Neuronal stem cell (in vitro differentiated cells): ENCODE data around the gene TTC16.
"Not testable (repeated sequence)": the region's sequence is repeated elsewhere in the genome, so short reads cannot be mapped to it uniquely, and the experiment has no call there.

Experiments
- DNase-seq: peaks from one replicate; pipeline ENCODE4 v3.0.0-alpha.2; 2013; ENCODE audit warnings: low spot score
- H2AFZ ChIP-seq: one replicate; pipeline ENCODE4 v1.6.1; 2013; ENCODE audit warnings: mild to moderate bottlenecking, low read length, inconsistent platforms
- H2AK5ac ChIP-seq: 2 replicates; pipeline ENCODE4 v1.6.1; 2013; ENCODE audit warnings: low read depth, mild to moderate bottlenecking, inconsistent platforms, low read length, moderate library complexity, mixed read lengths
- H2BK120ac ChIP-seq: 2 replicates; pipeline ENCODE4 v1.6.1; 2013; ENCODE audit warnings: low read depth, mild to moderate bottlenecking, inconsistent platforms, low read length, moderate library complexity, mixed read lengths
- H2BK12ac ChIP-seq: one replicate; pipeline ENCODE4 v1.6.1; 2013; ENCODE audit warnings: low read length, inconsistent platforms
- H2BK15ac ChIP-seq: 2 replicates; pipeline ENCODE4 v1.6.1; 2013; ENCODE audit warnings: mild to moderate bottlenecking, low read length, inconsistent platforms, mixed read lengths
- H2BK5ac ChIP-seq: one replicate; pipeline ENCODE4 v1.6.1; 2013; ENCODE audit warnings: inconsistent platforms, mild to moderate bottlenecking, low read length, moderate library complexity
- H3K14ac ChIP-seq: one replicate; pipeline ENCODE4 v1.6.1; 2013; ENCODE audit warnings: low read length, inconsistent platforms
- H3K18ac ChIP-seq: 2 replicates; pipeline ENCODE4 v1.6.1; 2013; ENCODE audit warnings: low read length, inconsistent platforms
- H3K23ac ChIP-seq: 2 replicates; pipeline ENCODE4 v1.6.1; 2013; ENCODE audit warnings: low read depth, mild to moderate bottlenecking, mixed read lengths, low read length, inconsistent platforms; ENCODE audit not compliant: poor library complexity
- H3K27ac ChIP-seq: replicated peaks from 3 replicates; pipeline ENCODE4 v1.5.1; 2013; ENCODE audit warnings: low read length, inconsistent platforms
- H3K27me3 ChIP-seq, 3 experiments: 2 replicates each; pipeline ENCODE4 v1.6.1; 2013; ENCODE audit warnings: low read length in 3 of 3, mild to moderate bottlenecking in 2 of 3, inconsistent platforms in 1 of 3, low read depth in 1 of 3, mixed read lengths in 1 of 3, moderate library complexity in 1 of 3; ENCODE audit not compliant: control insufficient read depth in 3 of 3, insufficient read depth in 3 of 3
- H3K36me3 ChIP-seq, 2 donors: replicated peaks in 1 of 2; 2 replicates each; pipeline ENCODE4 v1.6.1; 2013; ENCODE audit warnings: low read length in 2 of 2; ENCODE audit not compliant: control insufficient read depth in 2 of 2, insufficient read depth in 2 of 2
- H3K4ac ChIP-seq: 2 replicates; pipeline ENCODE4 v1.6.1; 2013; ENCODE audit warnings: inconsistent platforms, mild to moderate bottlenecking, low read length, moderate library complexity
- H3K4me1 ChIP-seq, 2 donors: 1 replicate in 1 of 2; 2 replicates in 1 of 2; pipeline ENCODE4 v1.6.1; 2013; ENCODE audit warnings: low read length in 2 of 2, low read depth in 1 of 2; ENCODE audit not compliant: control insufficient read depth in 2 of 2, insufficient read depth in 1 of 2
- H3K4me2 ChIP-seq: one replicate; pipeline ENCODE4 v1.6.1; 2013; ENCODE audit warnings: mild to moderate bottlenecking, low read length, inconsistent platforms; ENCODE audit not compliant: insufficient read depth, poor library complexity, severe bottlenecking
- H3K4me3 ChIP-seq, 2 donors: 2 replicates each; pipeline ENCODE4 v1.5.1; 2013; ENCODE audit warnings: low read length in 2 of 2, mild to moderate bottlenecking in 2 of 2, inconsistent platforms in 1 of 2, moderate library complexity in 1 of 2
- H3K79me1 ChIP-seq: one replicate; pipeline ENCODE4 v1.6.1; 2013; ENCODE audit warnings: low read depth, mild to moderate bottlenecking, inconsistent platforms, low read length, moderate library complexity
- H3K9ac ChIP-seq: one replicate; pipeline ENCODE4 v1.6.1; 2013; ENCODE audit warnings: mild to moderate bottlenecking, low read depth, low read length, inconsistent platforms; ENCODE audit not compliant: poor library complexity
- H3K9me3 ChIP-seq, 2 donors: replicated peaks in 1 of 2; 2 replicates each; pipeline versions ENCODE3 to v1.6.1; 2013; ENCODE audit warnings: low read length in 2 of 2, mild to moderate bottlenecking in 2 of 2, inconsistent platforms in 1 of 2, low read depth in 1 of 2, mixed read lengths in 1 of 2, moderate library complexity in 1 of 2; ENCODE audit not compliant: control insufficient read depth in 2 of 2, insufficient read depth in 1 of 2
- H4K8ac ChIP-seq: one replicate; pipeline ENCODE4 v1.6.1; 2013; ENCODE audit warnings: low read depth, mild to moderate bottlenecking, inconsistent platforms, low read length, moderate library complexity
- H4K91ac ChIP-seq: one replicate; pipeline ENCODE4 v1.6.1; 2013; ENCODE audit warnings: low read length, low read depth, mild to moderate bottlenecking, inconsistent platforms; ENCODE audit not compliant: poor library complexity
- WGBS, 2 donors: extraction: QIAGEN DNeasy Blood & Tissue Kit; methylation state at CpG; one replicate each; pipeline ENCODE4 v1.1.7; 2013; ENCODE audit warnings: missing lambda C conversion rate in 2 of 2, mixed read lengths in 1 of 2; ENCODE audit not compliant: insufficient read length in 2 of 2, insufficient replicate concordance in 1 of 2; ENCODE audit errors: extremely low coverage in 2 of 2; 5-methylcytosine and 5-hydroxymethylcytosine counted together

The TTC16 gene

GRCh38 chr9:127780126-127780885 lies 64.4 kb downstream of the TTC16 start:
- Histone ChIP-seq H2AFZ (peak overlapping the region; percentile 61), H3K9ac (peak overlapping the region; percentile 36), H3K36me3 (no peaks in the 10 kb centered on the region), H2BK5ac (peak overlapping the region; percentile 68), H3K27me3 (peaks cover 0 to 26% (median 0%) of the 10 kb centered on the region in 3 experiments), H3K9me3 (no peaks in the 10 kb centered on the region), H2AK5ac (peak overlapping the region; percentile 99), H3K27ac (peak overlapping the region; percentile 53), H3K4ac (peak overlapping the region; percentile 10), H4K8ac (no peak overlapping the region), H3K18ac (peak overlapping the region; percentile 70), H2BK12ac (peak overlapping the region; percentile 89), H3K14ac (peak overlapping the region; percentile 90), H3K79me1 (no peaks in the 10 kb centered on the region), H3K4me3 (no peak overlapping the region), H3K4me2 (no peak overlapping the region), H4K91ac (peak overlapping the region; percentile 68), H3K23ac (no peak overlapping the region), H2BK120ac (peak overlapping the region; percentile 96), H3K4me1 (peaks cover 12 to 22% of the 10 kb centered on the region in 2 donors), H2BK15ac (peak overlapping the region; percentile 97)
- WGBS, 2 donors: no CpG with 5 or more reads among the region's 20 CpGs
- no peak for DNase-seq

DNA sequence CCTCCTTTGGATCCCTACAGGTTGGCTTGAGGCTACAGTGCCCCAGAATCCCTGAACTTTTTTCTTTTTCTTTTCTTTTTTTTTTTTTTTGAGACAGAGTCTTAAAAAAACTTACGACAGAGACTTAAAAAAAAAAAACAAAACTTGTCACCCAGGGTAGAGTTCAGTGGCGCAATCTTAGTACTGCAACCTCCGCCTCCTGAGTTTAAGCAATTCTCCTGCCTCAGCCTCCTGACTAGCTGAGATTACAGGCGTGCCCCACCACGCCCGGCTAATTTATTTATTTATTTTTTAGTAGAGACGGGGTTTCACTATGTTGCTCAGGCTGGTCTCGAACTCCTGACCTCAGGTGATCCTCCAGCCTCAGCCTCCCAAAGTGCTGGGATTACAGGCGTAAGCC lies 65.0 kb downstream of the TTC16 start:
- not testable (repeated sequence) for H2AFZ ChIP-seq, H3K4me3 ChIP-seq, H3K4me2 ChIP-seq, H3K18ac ChIP-seq, H4K91ac ChIP-seq, H3K9ac ChIP-seq, H3K4ac ChIP-seq, DNase-seq, H3K36me3 ChIP-seq, H4K8ac ChIP-seq, H3K79me1 ChIP-seq, H3K23ac ChIP-seq, H3K27ac ChIP-seq, H3K14ac ChIP-seq, H3K9me3 ChIP-seq
- WGBS, 2 donors: no CpG with 5 or more reads among the region's 9 CpGs
- H3K4me1 ChIP-seq: peaks cover 12 to 22% of the 10 kb centered on the region in 2 donors
- H2AK5ac ChIP-seq: peak overlapping the region; percentile 99
- peak overlapping the region; percentile 97 for H2BK15ac ChIP-seq
- peaks cover 0 to 26% (median 0%) of the 10 kb centered on the region in 3 experiments for H3K27me3 ChIP-seq
- H2BK120ac ChIP-seq: peak overlapping the region; percentile 96
- H2BK5ac ChIP-seq: peak overlapping the region; percentile 68
- peak overlapping the region; percentile 89 for H2BK12ac ChIP-seq
